Measurements from ENCODE around the gene TDRD9.

The TDRD9 gene

DNA sequence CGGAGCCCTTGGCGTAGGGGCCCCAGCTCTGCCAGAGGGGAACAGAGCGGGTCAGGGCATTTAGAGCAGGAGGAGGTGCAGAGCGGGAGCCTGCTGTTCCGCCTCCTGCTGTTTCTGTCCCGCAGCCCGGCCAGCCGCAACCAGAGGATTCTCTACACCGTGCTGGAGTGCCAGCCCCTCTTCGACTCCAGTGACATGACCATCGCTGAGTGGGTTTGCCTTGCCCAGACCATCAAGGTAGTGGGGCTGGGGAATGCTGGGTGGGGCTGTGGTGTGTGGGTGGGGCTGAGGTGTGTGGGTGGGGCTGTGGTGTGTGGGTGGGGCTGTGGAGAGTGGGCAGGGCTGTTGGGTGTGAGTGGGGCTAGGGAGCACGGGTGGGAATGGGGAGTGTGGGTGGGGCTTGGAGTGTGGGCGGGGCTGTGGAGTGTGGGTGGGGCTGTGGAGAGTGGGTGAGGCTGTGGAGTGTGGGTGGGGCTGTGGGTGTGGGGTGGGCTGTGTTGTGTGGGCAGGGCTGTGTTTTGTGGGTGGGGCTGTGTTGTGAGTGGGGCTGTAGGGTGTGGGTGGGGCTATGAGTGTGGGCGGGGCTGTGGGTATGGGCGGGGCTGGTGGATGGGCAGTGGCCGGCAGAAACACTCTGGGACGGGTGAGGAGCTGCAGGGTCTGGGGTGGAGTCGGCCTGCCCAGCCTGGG is 165.3 kb downstream of the TDRD9 start:
- peaks cover 5% of the 10 kb centered on the region; the same call in 1 of the 2 replicates for H3K4me1 ChIP-seq (ENCODE audit: insufficient read depth, low read length)
- no peaks in the 10 kb centered on the region for H3K9me3 ChIP-seq (ENCODE audit: control insufficient read depth, insufficient read depth, low read length)
- H3K36me3 ChIP-seq (ENCODE audit: insufficient read depth, low read length), result no peaks in the 10 kb centered on the region
- no peak overlapping the region for H3K9ac ChIP-seq (ENCODE audit: low read depth, low read length)

DNA sequence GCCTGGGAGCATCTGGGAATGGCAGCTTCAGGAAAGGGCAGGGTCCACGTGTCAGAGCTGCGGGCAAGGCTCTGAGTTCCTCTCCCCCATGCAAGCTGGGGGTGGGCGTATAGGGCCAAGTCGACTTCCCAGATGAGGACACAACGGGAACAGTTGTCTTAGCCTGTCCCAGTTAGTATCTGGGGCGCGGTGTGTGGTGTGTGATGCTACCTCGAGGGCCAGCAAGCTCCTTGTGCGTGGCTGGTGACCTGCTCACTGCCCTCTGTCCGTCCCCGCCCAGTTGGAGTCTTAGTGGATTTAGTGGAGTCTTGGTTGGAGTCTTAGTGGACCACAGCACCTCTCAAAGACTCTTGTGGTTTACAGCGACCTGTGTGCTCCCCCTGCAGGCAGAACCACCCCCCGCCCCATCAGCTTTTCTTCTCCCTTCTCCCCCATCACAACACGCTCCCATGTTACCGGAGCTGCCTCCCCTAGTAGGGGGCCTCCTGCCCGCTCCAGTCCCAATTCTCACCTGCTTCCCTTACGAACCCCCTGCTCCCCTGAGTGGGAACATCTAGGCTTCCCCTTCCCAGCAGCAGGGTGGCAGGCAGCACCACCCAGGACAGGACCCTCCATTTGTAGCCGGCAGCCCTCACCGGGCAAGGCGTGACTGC is 165.9 kb downstream of the TDRD9 start:
- Histone ChIP-seq H3K36me3 (ENCODE audit: insufficient read depth, low read length) (no peaks in the 10 kb centered on the region), H3K9ac (ENCODE audit: low read depth, low read length) (no peak overlapping the region), H3K4me1 (ENCODE audit: insufficient read depth, low read length) (peaks cover 5% of the 10 kb centered on the region; the same call in 1 of the 2 replicates), H3K9me3 (ENCODE audit: control insufficient read depth, insufficient read depth, low read length) (no peaks in the 10 kb centered on the region)

DNA sequence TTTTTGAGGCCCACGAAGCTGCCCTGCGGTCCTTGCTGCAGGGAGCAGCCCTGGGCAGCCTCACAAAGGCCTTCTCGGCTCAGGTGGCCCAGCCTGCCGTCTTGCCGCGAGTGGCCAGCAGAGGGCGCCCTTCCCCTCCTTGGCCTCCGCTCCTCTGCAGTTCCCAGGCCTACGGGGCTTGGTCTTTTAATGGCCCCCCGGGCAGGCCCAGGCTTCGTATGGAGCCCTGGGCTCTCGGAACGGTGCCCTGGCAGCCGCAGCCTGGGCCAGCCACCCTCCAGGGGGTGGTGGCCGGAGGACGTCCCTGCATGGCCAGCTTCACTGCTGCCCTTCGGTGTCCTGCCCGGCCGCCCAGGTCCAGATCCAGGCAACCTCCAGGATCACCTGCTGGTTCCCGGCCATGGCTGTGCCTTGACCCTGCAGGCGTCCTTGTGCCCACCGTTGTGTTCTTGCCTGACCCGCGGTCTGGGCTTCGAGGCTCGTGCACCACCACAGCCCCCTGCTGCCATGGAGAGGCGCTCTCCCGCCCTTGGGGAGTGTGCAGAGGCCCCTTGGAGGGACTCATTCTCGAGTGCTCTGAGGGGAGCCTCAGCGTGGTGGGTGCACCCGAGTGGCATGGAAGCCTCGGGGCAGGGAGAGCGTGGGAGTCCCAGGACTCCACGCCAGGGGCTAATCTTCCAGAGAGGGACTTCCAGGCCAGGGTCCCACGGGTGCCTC is 166.6 kb downstream of the TDRD9 start:
- H3K36me3 ChIP-seq (ENCODE audit: insufficient read depth, low read length), result no peaks in the 10 kb centered on the region
- no peaks in the 10 kb centered on the region for H3K9me3 ChIP-seq (ENCODE audit: control insufficient read depth, insufficient read depth, low read length)
- peaks cover 5% of the 10 kb centered on the region; the same call in 1 of the 2 replicates for H3K4me1 ChIP-seq (ENCODE audit: insufficient read depth, low read length)
- no peak overlapping the region for H3K9ac ChIP-seq (ENCODE audit: low read depth, low read length)

DNA sequence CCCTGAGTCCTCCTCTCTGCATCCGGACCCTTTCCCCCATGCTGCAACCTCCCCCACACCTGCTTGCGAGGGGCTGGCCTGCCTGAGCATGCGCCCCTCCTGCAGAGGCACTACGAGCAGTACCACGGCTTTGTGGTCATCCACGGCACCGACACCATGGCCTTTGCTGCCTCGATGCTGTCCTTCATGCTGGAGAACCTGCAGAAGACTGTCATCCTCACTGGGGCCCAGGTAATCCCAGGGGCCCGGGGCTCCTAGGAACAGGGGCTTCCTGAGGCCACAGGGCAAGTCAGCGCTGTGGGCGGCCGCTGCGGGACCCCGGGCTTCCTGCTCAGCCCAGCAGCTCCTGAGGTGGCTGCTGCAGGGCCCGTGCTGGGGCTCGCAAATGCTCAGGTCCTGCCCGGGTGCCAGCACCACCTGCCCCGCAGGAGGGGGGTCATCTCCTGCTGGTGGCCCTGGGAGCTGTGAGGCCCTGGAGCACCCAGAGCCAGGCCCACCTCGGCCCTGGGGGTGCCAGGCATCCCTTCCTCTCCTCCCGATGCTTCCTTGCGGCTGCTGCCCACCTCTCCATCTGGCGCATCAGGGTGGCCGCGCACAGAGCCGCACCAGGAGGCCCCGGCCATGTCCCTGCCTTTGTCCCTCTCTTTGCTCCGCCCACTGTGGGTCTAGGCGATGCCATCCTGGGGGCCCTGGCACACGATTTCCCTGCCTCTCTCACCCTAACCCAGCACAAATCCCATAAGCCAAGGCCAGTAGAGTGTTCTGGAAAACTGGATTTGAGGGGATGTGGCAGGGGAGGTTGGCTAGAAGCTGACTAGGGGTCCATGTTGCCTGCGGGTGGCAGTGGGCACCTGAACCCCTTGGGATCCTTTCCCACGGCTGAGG is 167.4 kb downstream of the TDRD9 start:
- Histone ChIP-seq H3K4me1 (ENCODE audit: insufficient read depth, low read length) (peaks cover 5% of the 10 kb centered on the region; the same call in 1 of the 2 replicates), H3K9me3 (ENCODE audit: control insufficient read depth, insufficient read depth, low read length) (no peaks in the 10 kb centered on the region), H3K9ac (ENCODE audit: low read depth, low read length) (no peak overlapping the region), H3K36me3 (ENCODE audit: insufficient read depth, low read length) (no peaks in the 10 kb centered on the region)

DNA sequence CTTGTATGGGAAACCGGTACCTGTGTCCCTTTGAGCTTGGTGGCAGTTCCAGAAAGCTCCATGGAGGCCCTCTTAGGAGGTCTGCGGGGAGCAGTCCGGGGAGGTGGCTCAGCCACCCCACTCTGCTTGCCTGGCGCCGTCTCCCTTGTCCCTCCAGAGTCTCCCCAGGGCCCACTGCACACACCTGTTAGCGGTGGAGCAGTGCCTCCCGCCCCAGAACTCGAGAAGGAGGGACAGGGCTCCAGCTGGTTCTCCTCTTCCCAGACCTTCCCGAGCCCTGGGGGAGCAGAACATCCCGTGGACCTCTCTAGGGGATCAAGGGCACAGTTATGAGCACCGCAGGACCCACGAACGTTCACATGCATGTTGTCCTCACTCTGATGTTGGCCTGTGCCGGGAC is 168.1 kb downstream of the TDRD9 start:
- Histone ChIP-seq H3K4me1 (ENCODE audit: insufficient read depth, low read length) (peaks cover 5% of the 10 kb centered on the region; the same call in 1 of the 2 replicates), H3K9me3 (ENCODE audit: control insufficient read depth, insufficient read depth, low read length) (no peaks in the 10 kb centered on the region), H3K9ac (ENCODE audit: low read depth, low read length) (no peak overlapping the region), H3K36me3 (ENCODE audit: insufficient read depth, low read length) (no peaks in the 10 kb centered on the region)

DNA sequence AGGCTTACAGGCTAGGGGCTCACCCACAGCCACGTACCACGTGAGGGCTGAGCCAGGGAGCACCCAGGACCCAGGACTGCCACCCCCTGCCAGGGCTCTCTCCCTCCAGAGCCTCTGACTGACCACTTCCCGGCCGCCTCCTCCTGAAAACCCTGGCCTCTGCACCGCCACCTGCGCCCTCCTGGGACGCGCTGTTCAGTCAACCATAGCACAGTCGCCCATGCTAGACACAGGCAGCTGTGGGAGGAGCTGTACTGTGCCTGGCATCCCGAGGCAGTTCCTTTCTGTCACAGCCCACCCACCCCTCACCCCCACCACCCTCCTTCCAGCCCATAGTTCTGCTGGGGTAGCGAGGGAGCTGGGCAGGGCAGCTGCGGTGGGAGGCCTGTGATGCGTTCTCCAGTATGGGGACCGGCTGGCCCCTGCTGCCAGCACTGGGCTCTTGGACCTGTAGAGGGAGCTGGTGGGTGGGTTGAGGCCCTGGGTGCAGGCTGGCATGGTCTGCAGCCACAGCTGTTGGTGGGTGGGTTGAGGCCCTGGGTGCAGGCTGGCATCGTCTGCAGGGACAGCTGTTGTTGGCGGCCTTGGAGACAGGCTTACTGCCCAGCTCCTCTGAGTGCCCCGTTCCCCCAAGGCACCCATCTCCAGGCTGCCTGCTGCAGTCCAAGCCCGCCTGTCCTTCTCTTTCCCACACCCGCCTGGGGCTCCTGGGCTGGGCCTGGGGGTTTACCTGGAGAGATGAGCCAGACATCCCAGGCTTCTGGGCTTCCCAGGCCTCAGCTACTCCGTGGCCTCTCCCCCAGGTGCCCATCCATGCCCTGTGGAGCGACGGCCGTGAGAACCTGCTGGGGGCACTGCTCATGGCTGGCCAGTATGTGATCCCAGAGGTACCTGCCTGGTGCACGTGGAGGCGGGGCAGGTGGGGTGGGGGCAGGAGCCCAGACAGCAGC is 168.8 kb downstream of the TDRD9 start:
- peaks cover 5% of the 10 kb centered on the region; the same call in 1 of the 2 replicates for H3K4me1 ChIP-seq (ENCODE audit: insufficient read depth, low read length)
- no peak overlapping the region for H3K9ac ChIP-seq (ENCODE audit: low read depth, low read length)
- H3K36me3 ChIP-seq (ENCODE audit: insufficient read depth, low read length), result no peaks in the 10 kb centered on the region
- H3K9me3 ChIP-seq (ENCODE audit: control insufficient read depth, insufficient read depth, low read length), result no peaks in the 10 kb centered on the region

DNA sequence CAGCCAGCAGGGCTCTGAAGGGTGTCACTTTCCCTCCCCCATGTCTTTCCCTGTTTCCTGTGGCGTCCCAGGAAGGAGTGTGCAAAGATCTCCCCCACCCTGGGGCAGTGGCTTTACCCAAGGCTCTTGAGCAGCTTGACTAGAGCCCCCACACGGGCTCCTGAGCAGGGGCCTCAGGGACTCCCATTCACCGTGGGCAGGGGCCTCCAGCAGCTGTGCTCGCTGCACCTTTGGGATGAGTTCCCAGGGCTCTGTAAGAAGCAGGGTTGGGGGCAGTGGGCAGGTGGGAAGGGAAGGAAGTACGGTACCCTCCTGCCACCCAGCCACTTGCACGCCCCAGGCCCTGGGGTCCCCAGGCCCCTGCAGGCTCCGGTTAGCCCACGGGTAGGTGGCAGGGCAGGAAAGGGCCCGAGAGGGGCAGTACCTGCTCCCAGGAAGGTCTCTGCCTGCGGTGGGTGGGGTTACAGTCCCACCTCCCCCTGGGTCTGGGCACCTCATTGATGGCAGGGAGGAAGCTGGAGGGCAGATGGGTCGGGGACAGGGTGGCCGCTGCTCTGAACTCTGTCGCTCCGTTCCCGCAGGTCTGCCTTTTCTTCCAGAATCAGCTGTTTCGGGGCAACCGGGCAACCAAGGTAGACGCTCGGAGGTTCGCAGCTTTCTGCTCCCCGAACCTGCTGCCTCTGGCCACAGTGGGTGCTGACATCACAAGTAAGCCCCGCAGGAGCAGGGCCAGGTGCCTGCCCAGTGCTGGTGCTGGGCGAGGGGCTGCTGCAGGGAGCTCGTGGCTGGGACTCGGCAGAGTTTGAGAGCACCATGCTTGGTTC is 170.2 kb downstream of the TDRD9 start:
- H3K36me3 ChIP-seq (ENCODE audit: insufficient read depth, low read length), result no peaks in the 10 kb centered on the region
- no peak overlapping the region for H3K9ac ChIP-seq (ENCODE audit: low read depth, low read length)
- H3K9me3 ChIP-seq (ENCODE audit: control insufficient read depth, insufficient read depth, low read length), result no peaks in the 10 kb centered on the region
- peaks cover 5% of the 10 kb centered on the region; the same call in 1 of the 2 replicates for H3K4me1 ChIP-seq (ENCODE audit: insufficient read depth, low read length)

DNA sequence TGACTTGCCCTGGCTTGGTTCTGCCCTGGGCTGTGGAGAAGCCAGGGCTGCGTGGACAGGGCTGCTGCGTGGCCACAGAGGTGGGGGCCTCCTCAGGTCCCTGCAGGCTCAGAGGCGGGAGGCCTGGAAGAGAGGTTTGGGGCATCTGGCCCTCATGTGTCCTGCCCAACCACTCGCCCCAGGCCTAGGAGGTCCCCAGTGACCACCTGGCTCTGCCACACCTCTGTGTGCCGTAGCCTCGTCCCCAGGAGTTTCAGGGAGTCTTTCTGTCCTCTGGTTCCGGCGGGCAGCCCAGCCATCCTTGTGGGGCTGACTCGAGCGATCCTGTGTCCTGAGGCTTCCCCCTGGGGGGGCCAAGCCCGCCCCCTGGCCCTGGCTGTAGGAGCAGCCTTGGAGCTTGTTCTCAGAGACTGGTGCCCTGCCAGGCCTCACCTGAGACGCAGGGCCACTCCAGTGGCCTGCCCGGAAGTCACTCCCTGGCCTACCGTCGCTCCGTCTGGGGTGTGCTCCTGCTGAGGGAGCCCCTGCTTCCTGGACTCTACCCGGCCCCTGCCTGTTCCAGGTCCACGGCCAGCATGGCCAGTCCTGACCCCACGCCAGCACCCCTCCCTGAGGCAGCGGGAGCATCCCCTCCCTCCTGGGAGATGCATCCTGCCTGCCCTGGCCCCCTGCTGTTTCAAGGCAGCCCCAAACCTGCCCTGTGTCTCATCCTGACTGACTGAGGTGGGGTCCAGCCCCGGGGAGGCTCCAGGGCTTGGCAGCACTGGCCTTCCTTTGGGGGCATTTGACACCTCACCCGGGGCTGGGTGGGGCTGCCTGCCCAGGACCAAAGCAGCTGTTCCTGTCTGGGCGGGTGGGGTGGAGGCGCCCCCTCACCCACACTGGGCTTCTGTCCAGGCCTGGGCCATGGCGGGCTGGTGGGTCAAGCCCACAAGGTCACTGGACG is 171.1 kb downstream of the TDRD9 start:
- no peak overlapping the region for H3K9ac ChIP-seq (ENCODE audit: low read depth, low read length)

DNA sequence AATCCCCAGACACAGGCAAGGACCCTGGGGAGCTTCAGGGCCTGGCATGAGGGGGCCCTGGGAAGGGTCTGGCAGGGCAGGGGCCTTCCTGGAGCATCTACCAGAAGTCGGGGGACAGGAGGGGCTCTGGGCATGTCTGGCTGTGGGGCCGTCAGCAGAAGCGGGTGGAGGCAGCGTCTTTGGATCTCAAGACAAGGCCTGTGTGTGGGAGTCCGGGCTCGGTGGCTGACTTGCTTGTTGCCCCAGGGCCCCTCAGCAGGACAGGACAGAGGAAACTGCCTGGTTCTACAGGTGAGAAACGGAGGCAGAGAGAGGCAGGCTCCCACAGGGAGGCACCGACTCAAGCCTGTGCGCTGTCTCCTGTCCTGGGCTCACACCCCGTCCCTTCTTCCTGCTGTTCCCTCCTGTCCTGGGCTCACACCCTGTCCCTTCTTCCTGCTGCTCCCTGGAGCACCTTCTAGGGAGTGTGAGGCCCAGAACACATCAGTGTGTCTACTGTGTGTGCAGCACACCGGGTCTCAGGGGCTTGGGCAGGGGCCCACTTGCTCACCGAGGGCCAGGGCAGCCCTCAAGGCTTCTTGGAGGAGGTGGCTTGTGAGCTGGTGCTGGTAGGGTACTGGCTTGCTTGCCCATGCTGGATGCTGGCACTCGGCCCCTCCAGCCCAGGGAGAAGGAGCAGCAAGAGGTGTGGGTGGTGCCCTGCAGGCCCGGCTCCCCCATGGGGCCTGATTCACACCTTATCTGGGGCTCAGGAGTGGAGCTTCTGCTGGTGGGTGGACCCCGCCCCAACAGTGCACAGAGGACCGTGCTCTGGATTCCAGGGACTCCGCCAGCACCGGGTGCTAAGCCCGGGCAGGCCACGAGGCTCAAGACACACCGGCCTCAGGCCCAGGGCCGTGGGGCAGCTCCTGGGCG is 172.2 kb downstream of the TDRD9 start:
- no peaks in the 10 kb centered on the region for H3K9me3 ChIP-seq (ENCODE audit: control insufficient read depth, insufficient read depth, low read length)
- H3K9ac ChIP-seq (ENCODE audit: low read depth, low read length), result no peak overlapping the region
- no peaks in the 10 kb centered on the region for H3K36me3 ChIP-seq (ENCODE audit: insufficient read depth, low read length)
- no peaks in the 10 kb centered on the region for H3K4me1 ChIP-seq (ENCODE audit: insufficient read depth, low read length)

More for the DNA sequence above, 171.1 kb downstream of the TDRD9 start:
- H3K9me3 ChIP-seq (ENCODE audit: control insufficient read depth, insufficient read depth, low read length), result no peaks in the 10 kb centered on the region
- no peaks in the 10 kb centered on the region for H3K36me3 ChIP-seq (ENCODE audit: insufficient read depth, low read length)
- peaks cover 2% of the 10 kb centered on the region; the same call in 1 of the 2 replicates for H3K4me1 ChIP-seq (ENCODE audit: insufficient read depth, low read length)

DNA sequence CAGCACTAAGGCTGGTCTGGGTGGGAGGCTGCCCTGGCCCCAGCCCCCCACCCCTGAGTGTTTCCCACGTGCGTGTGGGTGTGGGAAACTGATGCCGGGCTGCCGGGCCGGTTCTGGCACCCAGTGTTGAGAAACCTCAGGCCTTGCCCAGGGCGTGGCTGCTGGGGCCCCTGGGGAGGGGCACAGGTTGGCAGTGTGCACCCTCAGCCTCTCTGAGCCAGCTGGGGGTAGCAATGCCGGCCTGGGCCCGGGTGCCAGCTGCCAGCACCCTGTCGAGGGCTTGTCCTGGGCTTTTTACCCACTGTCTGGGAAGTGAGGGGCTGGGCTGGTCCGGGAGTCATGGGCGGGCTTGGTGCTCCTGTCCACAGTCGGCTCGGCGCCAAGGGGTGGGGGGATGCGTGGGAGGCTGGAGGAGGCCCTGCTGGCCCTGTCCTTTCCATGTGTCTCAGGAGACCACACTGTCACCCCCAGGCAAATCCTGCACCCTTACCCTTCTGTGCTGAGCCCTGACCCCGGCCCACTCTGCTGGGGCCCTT is 172.9 kb downstream of the TDRD9 start:
- H3K9ac ChIP-seq (ENCODE audit: low read depth, low read length), result no peak overlapping the region
- H3K9me3 ChIP-seq (ENCODE audit: control insufficient read depth, insufficient read depth, low read length), result no peaks in the 10 kb centered on the region
- no peaks in the 10 kb centered on the region for H3K36me3 ChIP-seq (ENCODE audit: insufficient read depth, low read length)
- no peaks in the 10 kb centered on the region for H3K4me1 ChIP-seq (ENCODE audit: insufficient read depth, low read length)
